ENCODE measurements around the gene RBBP7. TPM values are rescaled to one million over a fixed set of nuclear protein-coding genes. Genes with fewer than 3 reads are reported as not detected.
A peak's percentile ranks its signal among the peaks of the same experiment; 100 is the strongest.

The RBBP7 gene
- total RNA-seq, 1 experiment from 2014 or later: 146 TPM

GRCh38 chrX:16839852-16840460 is 30.2 kb downstream of the RBBP7 start:
- Histone ChIP-seq H3K4me1 (ENCODE audit: control insufficient read depth in 1 of 2, insufficient read depth in 2 of 2, low read length in 2 of 2) (peaks cover 0 to 24% of the 10 kb centered on the region in 2 experiments; a peak in 3 of 4 replicates), H3K36me3 (ENCODE audit: control insufficient read depth in 1 of 2, insufficient read depth in 2 of 2, low read length in 2 of 2) (peaks cover 9 to 19% of the 10 kb centered on the region in 2 experiments; a peak in 2 of 4 replicates), H2AFZ (ENCODE audit: low read depth, low read length, poor library complexity, severe bottlenecking) (no peak overlapping the region), H4K20me1 (ENCODE audit: insufficient read depth) (no peaks in the 10 kb centered on the region), H3K9me2 (ENCODE audit: insufficient read depth) (no peaks in the 10 kb centered on the region), H3K4me2 (ENCODE audit: low read length) (no peak overlapping the region), H3K4me3 (replicated peaks in 1 of 2; ENCODE audit: low read depth in 1 of 2, low read length in 2 of 2) (no peak overlapping the region), H3K9ac (ENCODE audit: low read length) (no peak overlapping the region), H3K27me3 (ENCODE audit: insufficient read depth, low read length) (no peaks in the 10 kb centered on the region), H3K79me2 (ENCODE audit: insufficient read depth, low read length) (no peaks in the 10 kb centered on the region), H3K9me3 (ENCODE audit: control insufficient read depth in 1 of 2, insufficient read depth in 1 of 2, low read depth in 1 of 2, low read length in 2 of 2) (no peaks in the 10 kb centered on the region), H3K27ac (ENCODE audit: low read depth, low read length) (no peak overlapping the region)
- TF ChIP-seq, protein P1, sequence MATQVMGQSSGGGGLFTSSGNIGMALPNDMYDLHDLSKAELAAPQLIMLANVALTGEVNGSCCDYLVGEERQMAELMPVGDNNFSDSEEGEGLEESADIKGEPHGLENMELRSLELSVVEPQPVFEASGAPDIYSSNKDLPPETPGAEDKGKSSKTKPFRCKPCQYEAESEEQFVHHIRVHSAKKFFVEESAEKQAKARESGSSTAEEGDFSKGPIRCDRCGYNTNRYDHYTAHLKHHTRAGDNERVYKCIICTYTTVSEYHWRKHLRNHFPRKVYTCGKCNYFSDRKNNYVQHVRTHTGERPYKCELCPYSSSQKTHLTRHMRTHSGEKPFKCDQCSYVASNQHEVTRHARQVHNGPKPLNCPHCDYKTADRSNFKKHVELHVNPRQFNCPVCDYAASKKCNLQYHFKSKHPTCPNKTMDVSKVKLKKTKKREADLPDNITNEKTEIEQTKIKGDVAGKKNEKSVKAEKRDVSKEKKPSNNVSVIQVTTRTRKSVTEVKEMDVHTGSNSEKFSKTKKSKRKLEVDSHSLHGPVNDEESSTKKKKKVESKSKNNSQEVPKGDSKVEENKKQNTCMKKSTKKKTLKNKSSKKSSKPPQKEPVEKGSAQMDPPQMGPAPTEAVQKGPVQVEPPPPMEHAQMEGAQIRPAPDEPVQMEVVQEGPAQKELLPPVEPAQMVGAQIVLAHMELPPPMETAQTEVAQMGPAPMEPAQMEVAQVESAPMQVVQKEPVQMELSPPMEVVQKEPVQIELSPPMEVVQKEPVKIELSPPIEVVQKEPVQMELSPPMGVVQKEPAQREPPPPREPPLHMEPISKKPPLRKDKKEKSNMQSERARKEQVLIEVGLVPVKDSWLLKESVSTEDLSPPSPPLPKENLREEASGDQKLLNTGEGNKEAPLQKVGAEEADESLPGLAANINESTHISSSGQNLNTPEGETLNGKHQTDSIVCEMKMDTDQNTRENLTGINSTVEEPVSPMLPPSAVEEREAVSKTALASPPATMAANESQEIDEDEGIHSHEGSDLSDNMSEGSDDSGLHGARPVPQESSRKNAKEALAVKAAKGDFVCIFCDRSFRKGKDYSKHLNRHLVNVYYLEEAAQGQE (IDR thresholded peaks at IDR 0.05; ENCODE audit: low read depth): no peak
- peak; percentile 22; the same call in 1 of the 2 replicates for TF ChIP-seq CEBPB (IDR thresholded peaks at IDR 0.05; ENCODE audit: low read depth)
- DNase-seq (ENCODE audit: low read depth, low spot score) (no peak), ATAC-seq (0 out of 2 replicates have a peak, but pooled peaks have one; percentile 20)
- POLR2A ChIA-PET: no interaction called here
- RAD21 ChIA-PET (ENCODE audit: low non-redundant PET in 1 of 2, low total read pairs in 2 of 2, uncharacterized antibody in 2 of 2, unreplicated experiment in 2 of 2): no interaction called here
- intact Hi-C loops (cut with micrococcal nuclease): no loop called here
- CTCF ChIA-PET: interaction anchor here (1.5 kb wide), 1 partner anchor 14 kb away, joined by 3 read pairs; no protein-coding TSS in a partner anchor
- no TSS peak for BruUV-seq (replicated peaks)

DNA sequence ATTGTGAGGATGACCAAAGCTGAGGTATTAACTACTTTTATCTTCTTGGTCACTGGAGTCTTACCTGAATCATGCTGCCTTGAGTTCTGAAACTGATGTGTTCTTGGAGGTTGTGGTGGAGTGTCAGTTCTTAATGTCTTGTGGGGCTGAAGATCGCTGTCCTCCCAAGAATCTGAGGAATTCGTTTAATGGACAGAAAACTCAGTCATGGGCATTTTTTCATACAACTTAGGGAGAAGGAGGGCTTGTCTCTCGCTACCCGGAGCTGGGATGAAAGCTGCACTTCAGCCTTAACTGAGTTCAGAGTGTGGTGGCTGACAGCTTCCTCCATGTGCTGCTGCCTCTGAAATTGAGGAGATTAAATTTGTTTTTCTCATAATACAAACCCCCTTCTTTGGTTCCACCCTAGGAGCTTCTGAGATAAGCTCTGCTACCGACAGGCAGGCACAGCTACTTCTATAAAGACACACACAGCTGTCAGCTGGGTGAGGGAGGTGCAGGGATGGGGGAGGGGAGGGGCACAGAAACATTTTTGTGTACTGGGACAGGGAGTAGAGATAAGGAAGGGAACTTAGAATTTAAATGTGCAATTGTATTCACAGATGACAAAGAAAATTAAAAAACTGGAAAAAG is 30.8 kb downstream of the RBBP7 start:
- intact Hi-C loops (cut with micrococcal nuclease): no loop called here
- CTCF ChIA-PET: interaction anchor here (1.5 kb wide), 1 partner anchor 13 kb away, joined by 3 read pairs; no protein-coding TSS in a partner anchor

More for the DNA sequence above, 30.8 kb downstream of the RBBP7 start:
- H3K4me3 ChIP-seq (replicated peaks in 1 of 2; ENCODE audit: low read depth in 1 of 2, low read length in 2 of 2): no peak overlapping the region
- BruUV-seq (replicated peaks): no TSS peak
- no peak overlapping the region for H3K4me2 ChIP-seq (ENCODE audit: low read length)
- H3K79me2 ChIP-seq (ENCODE audit: insufficient read depth, low read length): no peaks in the 10 kb centered on the region
- H4K20me1 ChIP-seq (ENCODE audit: insufficient read depth): no peaks in the 10 kb centered on the region
- H3K4me1 ChIP-seq (ENCODE audit: control insufficient read depth in 1 of 2, insufficient read depth in 2 of 2, low read length in 2 of 2): peaks cover 0 to 24% of the 10 kb centered on the region in 2 experiments; a peak in 3 of 4 replicates
- no peak overlapping the region for H2AFZ ChIP-seq (ENCODE audit: low read depth, low read length, poor library complexity, severe bottlenecking)
- no peak overlapping the region for H3K27ac ChIP-seq (ENCODE audit: low read depth, low read length)
- no peaks in the 10 kb centered on the region for H3K27me3 ChIP-seq (ENCODE audit: insufficient read depth, low read length)
- DNase-seq (ENCODE audit: low read depth, low spot score): no peak
- no peak for TF ChIP-seq CBX3 (IDR thresholded peaks at IDR 0.05; ENCODE audit: low read depth)
- TF ChIP-seq ZNF274 (IDR thresholded peaks at IDR 0.05; ENCODE audit: low read depth, low read length): no peak
- TF ChIP-seq SRF (IDR thresholded peaks at IDR 0.05; ENCODE audit: low read depth): no peak
- TF ChIP-seq SIN3A (IDR thresholded peaks at IDR 0.05; ENCODE audit: low read depth): no peak
- TF ChIP-seq FOSL1 (IDR thresholded peaks at IDR 0.05; ENCODE audit: low read depth): no peak
- no peak for TF ChIP-seq EZH2 (IDR thresholded peaks at IDR 0.05)
- no peaks in the 10 kb centered on the region for H3K9me3 ChIP-seq (ENCODE audit: control insufficient read depth in 1 of 2, insufficient read depth in 1 of 2, low read depth in 1 of 2, low read length in 2 of 2)
- H3K9ac ChIP-seq (ENCODE audit: low read length): no peak overlapping the region
- peaks cover 9 to 21% of the 10 kb centered on the region in 2 experiments; a peak in 3 of 4 replicates for H3K36me3 ChIP-seq (ENCODE audit: control insufficient read depth in 1 of 2, insufficient read depth in 2 of 2, low read length in 2 of 2)
- no peaks in the 10 kb centered on the region for H3K9me2 ChIP-seq (ENCODE audit: insufficient read depth)
- ChIA-PET POLR2A (no interaction called here), RAD21 (ENCODE audit: low non-redundant PET in 1 of 2, low total read pairs in 2 of 2, uncharacterized antibody in 2 of 2, unreplicated experiment in 2 of 2) (no interaction called here)
- ATAC-seq: no peak

Measured in HCT116 (cell line).